ENCODE results near the gene IQCE. TPM values are rescaled to one million over a fixed set of nuclear protein-coding genes. Genes with fewer than 3 reads are reported as not detected.
A peak's percentile ranks its signal among the peaks of the same experiment; 100 is the strongest.

Gene IQCE
- polyA plus RNA-seq, 1 donor from 2014 or later: 2.3 TPM

GRCh38 chr7:2517678-2518507, 40.9 kb upstream of the IQCE start:
- Mint-ChIP-seq H3K27ac (peak overlapping the region; percentile 92 to 97 (median 96)), H3K9me3 (no peaks in the 10 kb centered on the region), H3K4me1 (peaks cover 13 to 21% (median 17%) of the 10 kb centered on the region in 3 donors), H3K36me3 (peaks cover 7% of the 10 kb centered on the region), H3K4me3 (peak overlapping the region; percentile 65 to 94 (median 85)), H3K27me3 (no peaks in the 10 kb centered on the region)

- H3K4me3 Mint-ChIP-seq: peak overlapping the region; percentile 79 to 94 (median 92)
- H3K9me3 Mint-ChIP-seq: no peaks in the 10 kb centered on the region
- H3K27ac Mint-ChIP-seq: peak overlapping the region; percentile 92 to 97 (median 96)
- peaks cover 12 to 23% (median 16%) of the 10 kb centered on the region in 3 donors for H3K4me1 Mint-ChIP-seq
- no peaks in the 10 kb centered on the region for H3K27me3 Mint-ChIP-seq
- peaks cover 7% of the 10 kb centered on the region for H3K36me3 Mint-ChIP-seq
Observed at GRCh38 chr7:2518737-2519118, 40.1 kb upstream of the IQCE start.

GRCh38 chr7:2519119-2519930, 39.5 kb upstream of the IQCE start, which contains the start of gene LFNG:
Gene LFNG, plus strand, starts transcription at chr7:2519774. Its CDS starts 88 bp downstream, at chr7:2519862.
- Mint-ChIP-seq H3K4me3 (peak within 1 kb of the TSS; percentile 94 to 99 (median 97)), H3K36me3 (peaks cover 7% of the 10 kb centered on the region), H3K27me3 (no peaks in the 10 kb centered on the region), H3K27ac (peak within 1 kb of the TSS; percentile 90 to 97 (median 96)), H3K9me3 (no peaks in the 10 kb centered on the region), H3K4me1 (peaks cover 12 to 23% (median 16%) of the 10 kb centered on the region in 3 donors)

- Mint-ChIP-seq H3K4me1 (peaks cover 12 to 23% (median 16%) of the 10 kb centered on the region in 3 donors), H3K27ac (peak overlapping the region; percentile 89 to 96 (median 90)), H3K4me3 (peak overlapping the region; percentile 94 to 99 (median 97)), H3K9me3 (no peaks in the 10 kb centered on the region), H3K27me3 (no peaks in the 10 kb centered on the region), H3K36me3 (peaks cover 7% of the 10 kb centered on the region)
Observed at GRCh38 chr7:2520131-2520760, 38.5 kb upstream of the IQCE start.

- Mint-ChIP-seq H3K36me3 (peaks cover 7% of the 10 kb centered on the region), H3K4me3 (peak overlapping the region; percentile 94 to 99 (median 97)), H3K27me3 (no peaks in the 10 kb centered on the region), H3K4me1 (peaks cover 12 to 23% (median 19%) of the 10 kb centered on the region in 3 donors), H3K9me3 (no peaks in the 10 kb centered on the region), H3K27ac (peak overlapping the region; percentile 89 to 96 (median 90))
Observed at GRCh38 chr7:2520761-2521290, 38.0 kb upstream of the IQCE start.

- peak overlapping the region; percentile 94 to 97 (median 96) for H3K4me3 Mint-ChIP-seq
Observed at GRCh38 chr7:2521341-2521745, 37.4 kb upstream of the IQCE start.

GRCh38 chr7:2521952-2522591, 36.7 kb upstream of the IQCE start:
- Mint-ChIP-seq H3K4me1 (peaks cover 11 to 23% (median 23%) of the 10 kb centered on the region in 3 donors), H3K4me3 (peak overlapping the region; percentile 94 to 97 (median 96))

More at GRCh38 chr7:2521341-2521745, 37.4 kb upstream of the IQCE start:
- H3K27me3 Mint-ChIP-seq: no peaks in the 10 kb centered on the region
- H3K27ac Mint-ChIP-seq: peak overlapping the region; percentile 84 to 89 (median 89)
- peaks cover 7% of the 10 kb centered on the region for H3K36me3 Mint-ChIP-seq
- H3K9me3 Mint-ChIP-seq: no peaks in the 10 kb centered on the region
- H3K4me1 Mint-ChIP-seq: peaks cover 12 to 23% (median 22%) of the 10 kb centered on the region in 3 donors

GRCh38 chr7:2522780-2523433, 35.9 kb upstream of the IQCE start:
- Mint-ChIP-seq H3K9me3 (no peaks in the 10 kb centered on the region), H3K27ac (peak overlapping the region; percentile 84 to 90 (median 89)), H3K36me3 (peaks cover 7% of the 10 kb centered on the region), H3K4me3 (peak overlapping the region; percentile 94 to 97 (median 96)), H3K27me3 (no peaks in the 10 kb centered on the region), H3K4me1 (peaks cover 7 to 27% (median 23%) of the 10 kb centered on the region in 3 donors)

More at GRCh38 chr7:2521952-2522591, 36.7 kb upstream of the IQCE start:
- peak overlapping the region; percentile 84 to 89 (median 89) for H3K27ac Mint-ChIP-seq
- H3K27me3 Mint-ChIP-seq: no peaks in the 10 kb centered on the region
- no peaks in the 10 kb centered on the region for H3K9me3 Mint-ChIP-seq
- H3K36me3 Mint-ChIP-seq: peaks cover 7% of the 10 kb centered on the region

GRCh38 chr7:2523461-2523936, 35.3 kb upstream of the IQCE start:
- Mint-ChIP-seq H3K27ac (peak overlapping the region in 2 of 3 donors; percentile 46 to 89), H3K4me1 (peaks cover 11 to 29% (median 23%) of the 10 kb centered on the region in 3 donors), H3K27me3 (no peaks in the 10 kb centered on the region), H3K4me3 (peak overlapping the region; percentile 94 to 97 (median 96)), H3K9me3 (no peaks in the 10 kb centered on the region), H3K36me3 (peaks cover 9% of the 10 kb centered on the region)

- no peaks in the 10 kb centered on the region for H3K27me3 Mint-ChIP-seq
- no peaks in the 10 kb centered on the region for H3K9me3 Mint-ChIP-seq
- H3K27ac Mint-ChIP-seq: peak overlapping the region in 2 of 3 donors; percentile 46 to 67
- H3K4me1 Mint-ChIP-seq: peaks cover 14 to 31% (median 28%) of the 10 kb centered on the region in 3 donors
- H3K4me3 Mint-ChIP-seq: peak overlapping the region; percentile 66 to 96 (median 95)
- H3K36me3 Mint-ChIP-seq: peaks cover 9% of the 10 kb centered on the region
Observed at GRCh38 chr7:2523941-2524807, 34.6 kb upstream of the IQCE start.

GRCh38 chr7:2524808-2525657, 33.7 kb upstream of the IQCE start:
- H3K4me3 Mint-ChIP-seq: peak overlapping the region in 1 of 4 donors; percentile 84
- peak overlapping the region in 2 of 3 donors; percentile 57 to 87 for H3K27ac Mint-ChIP-seq
- no peaks in the 10 kb centered on the region for H3K27me3 Mint-ChIP-seq
- peaks cover 16 to 31% (median 31%) of the 10 kb centered on the region in 3 donors for H3K4me1 Mint-ChIP-seq
- peaks cover 9% of the 10 kb centered on the region for H3K36me3 Mint-ChIP-seq
- H3K9me3 Mint-ChIP-seq: no peaks in the 10 kb centered on the region
